HG03571 (cell line): Measurements from ENCODE around the gene HPX.

ENCODE experiments used
- ATAC-seq: cut with Tn5 transposase; IDR thresholded peaks from one replicate; pipeline ENCODE4 v1.9.1; 2021; ENCODE audit not compliant: unreplicated experiment

HPX gene

GRCh38 chr11:6418557-6419008 is 22.2 kb downstream of the HPX start:
- no peak for ATAC-seq

- no peak for ATAC-seq
Observed at GRCh38 chr11:6417907-6418556, 22.8 kb downstream of the HPX start.

- ATAC-seq, result no peak
Observed at GRCh38 chr11:6415797-6416196, 25.0 kb downstream of the HPX start.

- ATAC-seq, result no peak
Observed at GRCh38 chr11:6414874-6415328, 25.9 kb downstream of the HPX start.

GRCh38 chr11:6413791-6414201 is 27.0 kb downstream of the HPX start:
- no peak for ATAC-seq

GRCh38 chr11:6411594-6412031 is 29.2 kb downstream of the HPX start:
- ATAC-seq, result no peak

GRCh38 chr11:6410695-6411430 is 29.9 kb downstream of the HPX start:
- ATAC-seq, result no peak

GRCh38 chr11:6406370-6406769 is 34.4 kb downstream of the HPX start:
- no peak for ATAC-seq

- ATAC-seq, result no peak
Observed at GRCh38 chr11:6405846-6406245, 34.9 kb downstream of the HPX start.

- ATAC-seq, result no peak
Observed at GRCh38 chr11:6405052-6405667, 35.6 kb downstream of the HPX start.

GRCh38 chr11:6404342-6405051 is 36.3 kb downstream of the HPX start:
- ATAC-seq, result no peak

- ATAC-seq, result no peak
Observed at GRCh38 chr11:6403539-6403938, 37.2 kb downstream of the HPX start.

GRCh38 chr11:6402561-6402981 is 38.2 kb downstream of the HPX start:
- peak; percentile 97 for ATAC-seq

- ATAC-seq, result no peak
Observed at GRCh38 chr11:6402061-6402470, 38.7 kb downstream of the HPX start.

- ATAC-seq, result no peak
Observed at GRCh38 chr11:6401464-6401863, 39.3 kb downstream of the HPX start.

- no peak for ATAC-seq
Observed at GRCh38 chr11:6400431-6401345, 40.1 kb downstream of the HPX start.

- ATAC-seq, result no peak
Observed at GRCh38 chr11:6397636-6398035, 43.2 kb downstream of the HPX start.

GRCh38 chr11:6397156-6397555 is 43.6 kb downstream of the HPX start:
- no peak for ATAC-seq

- ATAC-seq, result no peak
Observed at GRCh38 chr11:6395470-6396060, 45.2 kb downstream of the HPX start.
